ENCODE data around the gene ARL16.

DNA sequence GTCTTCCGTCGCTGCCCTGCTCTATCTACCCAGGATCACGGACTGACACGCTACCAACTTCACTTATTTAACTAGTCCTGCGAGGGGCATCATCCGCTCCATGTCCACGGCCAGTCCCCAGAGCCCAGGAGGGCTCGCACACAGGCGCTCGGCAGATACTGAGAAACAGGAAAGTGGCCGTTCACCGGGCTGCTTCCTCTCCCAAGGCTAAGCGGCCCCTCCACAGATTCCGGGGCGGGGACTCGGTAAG, 17.6 kb downstream of the ARL16 start:
- TF ChIP-seq, protein P1, sequence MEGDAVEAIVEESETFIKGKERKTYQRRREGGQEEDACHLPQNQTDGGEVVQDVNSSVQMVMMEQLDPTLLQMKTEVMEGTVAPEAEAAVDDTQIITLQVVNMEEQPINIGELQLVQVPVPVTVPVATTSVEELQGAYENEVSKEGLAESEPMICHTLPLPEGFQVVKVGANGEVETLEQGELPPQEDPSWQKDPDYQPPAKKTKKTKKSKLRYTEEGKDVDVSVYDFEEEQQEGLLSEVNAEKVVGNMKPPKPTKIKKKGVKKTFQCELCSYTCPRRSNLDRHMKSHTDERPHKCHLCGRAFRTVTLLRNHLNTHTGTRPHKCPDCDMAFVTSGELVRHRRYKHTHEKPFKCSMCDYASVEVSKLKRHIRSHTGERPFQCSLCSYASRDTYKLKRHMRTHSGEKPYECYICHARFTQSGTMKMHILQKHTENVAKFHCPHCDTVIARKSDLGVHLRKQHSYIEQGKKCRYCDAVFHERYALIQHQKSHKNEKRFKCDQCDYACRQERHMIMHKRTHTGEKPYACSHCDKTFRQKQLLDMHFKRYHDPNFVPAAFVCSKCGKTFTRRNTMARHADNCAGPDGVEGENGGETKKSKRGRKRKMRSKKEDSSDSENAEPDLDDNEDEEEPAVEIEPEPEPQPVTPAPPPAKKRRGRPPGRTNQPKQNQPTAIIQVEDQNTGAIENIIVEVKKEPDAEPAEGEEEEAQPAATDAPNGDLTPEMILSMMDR (optimal IDR thresholded peaks at IDR 0.05 in 1 of 3, IDR thresholded peaks at IDR 0.05 in 1 of 3, conservative IDR thresholded peaks at IDR 0.05 in 1 of 3; ENCODE audit: extremely low read depth in 1 of 3, insufficient read depth in 2 of 3, low read length in 3 of 3) = no peak
- no peak for TF ChIP-seq EZH2 (IDR thresholded peaks at IDR 0.05; ENCODE audit: low read length)

Measured in keratinocyte (primary cell).